Measurements from ENCODE around the gene GM2A. TPM values are rescaled to one million over a fixed set of nuclear protein-coding genes. Genes with fewer than 3 reads are reported as not detected.

GM2A gene
- polyA plus RNA-seq, 1 donor from 2014 or later, result 0.40 TPM

DNA sequence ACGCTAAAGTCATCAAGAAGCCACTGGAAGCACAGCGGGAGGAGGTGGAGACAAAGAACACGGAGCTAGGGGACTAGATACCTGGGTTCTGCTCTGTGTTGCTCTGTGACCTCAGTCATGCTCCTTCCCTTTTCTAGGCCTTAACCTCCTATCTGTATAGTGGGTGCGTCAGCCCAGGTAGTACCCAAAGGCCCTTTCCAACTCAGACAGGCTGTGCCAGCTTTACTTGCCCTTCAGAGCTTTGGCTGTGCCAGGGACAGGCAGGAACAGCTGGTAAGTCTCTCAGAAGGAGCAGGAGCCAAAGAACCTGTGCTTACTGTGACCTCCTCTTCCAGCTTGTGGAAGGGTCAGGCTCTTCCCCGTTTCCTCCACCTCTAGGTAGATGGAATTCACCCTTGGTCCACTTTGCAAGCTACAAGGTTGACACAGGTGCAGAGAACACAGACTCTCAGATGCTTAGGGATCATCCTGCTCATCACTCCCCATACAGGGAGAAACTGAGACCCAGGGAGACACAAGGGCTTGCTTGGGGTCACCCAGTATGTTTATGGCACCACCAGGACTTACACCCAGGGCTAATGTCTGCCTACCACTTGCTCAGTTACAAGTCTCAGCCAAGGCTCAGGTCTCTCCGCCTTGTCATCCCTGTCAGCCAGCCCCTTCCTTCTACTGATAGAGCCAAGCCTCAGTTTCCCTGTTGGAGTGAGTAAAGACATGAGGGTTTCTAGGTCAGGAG is 30.8 kb upstream of the GM2A start:
- Histone ChIP-seq H3F3A (ENCODE audit: insufficient read depth, low read length, poor library complexity, severe bottlenecking) (no peaks in the 10 kb centered on the region), H3K9ac (ENCODE audit: low read length) (no peak overlapping the region), H3K4me3 (ENCODE audit: low read length) (no peak overlapping the region), H3K27me3 (ENCODE audit: insufficient read depth, low read depth, low read length) (peaks cover 17% of the 10 kb centered on the region), H3K9me2 (ENCODE audit: insufficient read depth, low read length) (no peaks in the 10 kb centered on the region), H3K4me2 (ENCODE audit: low read length) (no peak overlapping the region), H4K20me1 (ENCODE audit: insufficient read depth) (no peaks in the 10 kb centered on the region), H3K27ac (ENCODE audit: low read length) (no peak overlapping the region), H2AFZ (ENCODE audit: low read depth, low read length) (no peak overlapping the region), H3K79me2 (replicated peaks; ENCODE audit: insufficient read depth, low read length) (no peaks in the 10 kb centered on the region), H3K9me3 (ENCODE audit: low read length) (no peaks in the 10 kb centered on the region), H3K36me3 (ENCODE audit: insufficient read depth, low read length) (no peaks in the 10 kb centered on the region)
- TF ChIP-seq EP300 (conservative IDR thresholded peaks at IDR 0.05; ENCODE audit: poor library complexity, severe bottlenecking), result no peak

DNA sequence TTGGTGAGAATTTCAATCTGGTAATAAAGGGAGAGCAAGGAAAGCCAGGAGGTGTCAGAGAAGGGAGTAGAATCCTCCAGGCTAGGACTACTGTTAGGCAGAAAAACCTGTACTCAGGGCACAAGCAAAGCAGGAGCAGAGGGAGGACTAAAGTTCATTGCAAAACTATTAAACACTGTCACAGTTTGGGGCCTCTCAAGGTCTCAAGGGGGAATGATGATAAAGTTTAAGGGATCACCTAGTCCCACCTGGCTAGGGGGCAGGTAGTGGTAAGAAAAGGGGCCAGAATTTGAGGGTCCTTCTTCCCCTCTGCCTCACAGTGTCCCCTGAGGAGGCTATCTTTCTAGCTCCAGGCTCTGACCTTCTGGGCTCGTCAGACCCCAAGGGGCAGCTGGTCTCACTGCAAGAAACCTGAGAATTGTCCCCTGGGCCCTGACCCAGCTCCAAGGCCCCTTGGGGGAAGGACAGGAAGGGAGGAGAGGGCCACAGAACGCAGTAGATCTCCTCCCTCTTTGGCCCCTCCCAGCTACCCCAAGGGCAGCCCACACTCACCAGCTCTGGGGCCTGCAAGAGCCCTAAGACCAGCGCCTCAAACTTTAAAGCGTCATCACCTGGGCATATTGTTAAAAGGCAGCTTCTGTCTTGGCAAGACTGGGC is 30.1 kb upstream of the GM2A start:
- Histone ChIP-seq H3K79me2 (replicated peaks; ENCODE audit: insufficient read depth, low read length) (no peaks in the 10 kb centered on the region), H3K9me3 (ENCODE audit: low read length) (no peaks in the 10 kb centered on the region), H3F3A (ENCODE audit: insufficient read depth, low read length, poor library complexity, severe bottlenecking) (no peaks in the 10 kb centered on the region), H3K36me3 (ENCODE audit: insufficient read depth, low read length) (no peaks in the 10 kb centered on the region), H3K4me2 (ENCODE audit: low read length) (no peak overlapping the region), H4K20me1 (ENCODE audit: insufficient read depth) (no peaks in the 10 kb centered on the region), H3K9me2 (ENCODE audit: insufficient read depth, low read length) (no peaks in the 10 kb centered on the region), H3K4me3 (ENCODE audit: low read length) (peak overlapping the region; percentile 76), H2AFZ (ENCODE audit: low read depth, low read length) (no peak overlapping the region), H3K27ac (ENCODE audit: low read length) (no peak overlapping the region), H3K9ac (ENCODE audit: low read length) (no peak overlapping the region), H3K27me3 (ENCODE audit: insufficient read depth, low read depth, low read length) (peaks cover 17% of the 10 kb centered on the region)
- TF ChIP-seq MXI1 (conservative IDR thresholded peaks at IDR 0.05; ENCODE audit: poor library complexity, severe bottlenecking), result no peak
- TF ChIP-seq TAF1 (IDR thresholded peaks at IDR 0.05; ENCODE audit: low read depth), result no peak
- TF ChIP-seq, protein P1, sequence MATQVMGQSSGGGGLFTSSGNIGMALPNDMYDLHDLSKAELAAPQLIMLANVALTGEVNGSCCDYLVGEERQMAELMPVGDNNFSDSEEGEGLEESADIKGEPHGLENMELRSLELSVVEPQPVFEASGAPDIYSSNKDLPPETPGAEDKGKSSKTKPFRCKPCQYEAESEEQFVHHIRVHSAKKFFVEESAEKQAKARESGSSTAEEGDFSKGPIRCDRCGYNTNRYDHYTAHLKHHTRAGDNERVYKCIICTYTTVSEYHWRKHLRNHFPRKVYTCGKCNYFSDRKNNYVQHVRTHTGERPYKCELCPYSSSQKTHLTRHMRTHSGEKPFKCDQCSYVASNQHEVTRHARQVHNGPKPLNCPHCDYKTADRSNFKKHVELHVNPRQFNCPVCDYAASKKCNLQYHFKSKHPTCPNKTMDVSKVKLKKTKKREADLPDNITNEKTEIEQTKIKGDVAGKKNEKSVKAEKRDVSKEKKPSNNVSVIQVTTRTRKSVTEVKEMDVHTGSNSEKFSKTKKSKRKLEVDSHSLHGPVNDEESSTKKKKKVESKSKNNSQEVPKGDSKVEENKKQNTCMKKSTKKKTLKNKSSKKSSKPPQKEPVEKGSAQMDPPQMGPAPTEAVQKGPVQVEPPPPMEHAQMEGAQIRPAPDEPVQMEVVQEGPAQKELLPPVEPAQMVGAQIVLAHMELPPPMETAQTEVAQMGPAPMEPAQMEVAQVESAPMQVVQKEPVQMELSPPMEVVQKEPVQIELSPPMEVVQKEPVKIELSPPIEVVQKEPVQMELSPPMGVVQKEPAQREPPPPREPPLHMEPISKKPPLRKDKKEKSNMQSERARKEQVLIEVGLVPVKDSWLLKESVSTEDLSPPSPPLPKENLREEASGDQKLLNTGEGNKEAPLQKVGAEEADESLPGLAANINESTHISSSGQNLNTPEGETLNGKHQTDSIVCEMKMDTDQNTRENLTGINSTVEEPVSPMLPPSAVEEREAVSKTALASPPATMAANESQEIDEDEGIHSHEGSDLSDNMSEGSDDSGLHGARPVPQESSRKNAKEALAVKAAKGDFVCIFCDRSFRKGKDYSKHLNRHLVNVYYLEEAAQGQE (IDR thresholded peaks at IDR 0.05; ENCODE audit: borderline replicate concordance), result no peak
- TF ChIP-seq RAD21 (conservative IDR thresholded peaks at IDR 0.05), result no peak
- TF ChIP-seq EP300 (conservative IDR thresholded peaks at IDR 0.05; ENCODE audit: poor library complexity, severe bottlenecking), result no peak
- no peak for TF ChIP-seq SMC3 (conservative IDR thresholded peaks at IDR 0.05; ENCODE audit: poor library complexity)
- TF ChIP-seq, protein P2, sequence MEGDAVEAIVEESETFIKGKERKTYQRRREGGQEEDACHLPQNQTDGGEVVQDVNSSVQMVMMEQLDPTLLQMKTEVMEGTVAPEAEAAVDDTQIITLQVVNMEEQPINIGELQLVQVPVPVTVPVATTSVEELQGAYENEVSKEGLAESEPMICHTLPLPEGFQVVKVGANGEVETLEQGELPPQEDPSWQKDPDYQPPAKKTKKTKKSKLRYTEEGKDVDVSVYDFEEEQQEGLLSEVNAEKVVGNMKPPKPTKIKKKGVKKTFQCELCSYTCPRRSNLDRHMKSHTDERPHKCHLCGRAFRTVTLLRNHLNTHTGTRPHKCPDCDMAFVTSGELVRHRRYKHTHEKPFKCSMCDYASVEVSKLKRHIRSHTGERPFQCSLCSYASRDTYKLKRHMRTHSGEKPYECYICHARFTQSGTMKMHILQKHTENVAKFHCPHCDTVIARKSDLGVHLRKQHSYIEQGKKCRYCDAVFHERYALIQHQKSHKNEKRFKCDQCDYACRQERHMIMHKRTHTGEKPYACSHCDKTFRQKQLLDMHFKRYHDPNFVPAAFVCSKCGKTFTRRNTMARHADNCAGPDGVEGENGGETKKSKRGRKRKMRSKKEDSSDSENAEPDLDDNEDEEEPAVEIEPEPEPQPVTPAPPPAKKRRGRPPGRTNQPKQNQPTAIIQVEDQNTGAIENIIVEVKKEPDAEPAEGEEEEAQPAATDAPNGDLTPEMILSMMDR (IDR thresholded peaks at IDR 0.05; ENCODE audit: poor library complexity, severe bottlenecking), result no peak
- TF ChIP-seq EZH2 (IDR thresholded peaks at IDR 0.05; ENCODE audit: borderline replicate concordance, insufficient read depth, low read length, poor library complexity, severe bottlenecking), result no peak
- no peak for TF ChIP-seq POLR2AphosphoS5 (IDR thresholded peaks at IDR 0.05)
